HG02970 (cell line): ENCODE results near the gene GLRX3.

Experiments used
- ATAC-seq: cut with Tn5 transposase; IDR thresholded peaks from one replicate; pipeline ENCODE4 v1.9.1; 2021; ENCODE audit warnings: mild to moderate bottlenecking, moderate library complexity, moderate number of reproducible peaks; ENCODE audit not compliant: unreplicated experiment, low FRiP score

The GLRX3 gene

DNA sequence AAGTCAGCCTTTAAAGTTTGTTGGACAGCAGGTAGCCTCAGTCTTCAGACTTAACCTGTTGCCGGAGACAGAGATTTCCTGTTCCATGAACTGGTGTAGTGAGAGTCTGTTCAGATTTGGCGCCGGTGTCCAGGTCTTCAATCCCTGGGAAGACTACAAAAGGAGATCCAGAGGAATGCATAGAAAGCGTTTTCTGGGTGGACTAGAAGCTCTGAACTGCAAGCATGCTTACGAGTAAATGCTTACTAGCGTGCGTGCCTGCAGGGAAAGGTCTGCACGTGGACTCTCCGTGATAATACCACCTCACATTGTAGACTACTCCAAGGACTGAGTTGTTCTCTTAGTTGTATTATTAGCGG is 878 bp downstream of the GLRX3 start:
- ATAC-seq: no peak

- no peak for ATAC-seq
Measured at GRCh38 chr10:130137659-130138478, 1.7 kb downstream of the GLRX3 start.

DNA sequence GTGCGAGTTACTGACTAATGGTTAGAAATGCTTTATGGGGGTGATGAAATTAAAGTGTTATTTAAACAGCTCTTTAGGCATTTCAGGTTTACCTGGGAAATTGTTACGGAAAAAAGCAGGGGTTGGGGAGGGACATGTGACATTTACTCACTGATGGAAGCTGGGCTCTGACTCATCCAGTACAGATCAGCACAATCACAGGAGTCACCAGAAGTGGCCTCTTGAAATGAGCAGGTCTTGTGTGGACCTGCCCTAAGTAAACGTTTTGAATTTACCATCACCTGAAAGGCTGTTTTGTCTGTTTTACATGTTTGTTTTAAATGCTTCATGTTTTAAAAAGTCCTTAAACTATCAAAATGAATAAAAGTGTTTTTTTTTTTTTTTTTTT is 2.3 kb downstream of the GLRX3 start:
- ATAC-seq: no peak

DNA sequence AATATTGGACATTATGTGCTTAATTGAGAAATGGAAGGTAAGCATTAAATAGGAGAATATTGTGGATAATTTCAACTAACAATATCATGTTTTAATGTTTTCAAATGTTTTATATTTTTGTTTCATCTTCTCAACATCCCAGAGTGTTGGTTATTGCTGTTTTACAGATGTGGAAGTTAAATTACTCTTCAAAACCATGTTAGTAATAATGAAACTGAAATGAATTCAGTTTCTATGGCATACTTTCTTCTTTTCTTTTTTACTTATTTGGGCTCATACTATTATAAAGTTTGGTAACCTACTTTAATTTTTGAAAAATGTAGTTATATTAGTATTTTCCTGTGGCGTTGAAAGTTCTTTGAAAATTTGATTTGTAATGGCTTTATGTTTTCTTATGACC is 4.2 kb downstream of the GLRX3 start:
- ATAC-seq: no peak

DNA sequence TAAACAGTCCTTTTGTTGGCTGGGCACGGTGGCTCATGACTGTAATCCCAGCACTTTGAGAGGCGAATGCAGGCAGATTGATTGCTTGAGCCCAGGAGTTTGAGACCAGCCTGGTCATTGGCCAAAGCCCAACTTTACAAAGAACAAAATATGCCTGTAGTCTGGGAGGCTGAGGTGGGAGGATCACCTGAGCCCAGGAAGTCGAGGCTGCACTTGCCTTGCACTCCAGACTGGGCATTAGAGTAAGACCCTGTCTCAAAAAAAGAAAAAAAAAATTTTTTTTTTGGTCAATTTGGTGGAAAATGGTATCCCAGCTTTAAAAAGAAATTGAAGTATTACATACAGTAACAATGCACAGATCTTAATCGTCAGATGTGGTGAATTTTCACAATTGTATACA is 4.8 kb downstream of the GLRX3 start:
- no peak for ATAC-seq

GRCh38 chr10:130141460-130141859 is 5.3 kb downstream of the GLRX3 start:
- ATAC-seq: no peak

DNA sequence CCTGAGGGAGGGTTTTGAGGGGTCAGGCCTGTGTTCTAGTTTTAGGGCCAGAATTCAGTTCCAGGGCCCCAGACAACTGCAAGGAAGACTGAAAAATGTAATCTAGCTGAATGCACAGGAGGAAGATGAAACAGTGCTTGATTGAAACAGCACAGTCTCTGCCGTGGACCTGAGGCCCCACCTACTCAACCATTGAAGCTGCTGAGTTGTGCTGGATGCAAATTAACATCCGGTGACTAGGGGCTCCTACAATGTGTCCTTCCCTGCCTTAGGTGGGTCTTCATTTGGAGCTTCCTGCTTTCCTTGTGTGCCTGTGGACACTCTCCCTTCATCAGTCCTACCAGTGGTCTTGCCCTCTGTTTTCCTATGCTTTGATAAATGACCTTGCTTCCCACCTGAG is 5.7 kb downstream of the GLRX3 start:
- peak; percentile 67 for ATAC-seq

DNA sequence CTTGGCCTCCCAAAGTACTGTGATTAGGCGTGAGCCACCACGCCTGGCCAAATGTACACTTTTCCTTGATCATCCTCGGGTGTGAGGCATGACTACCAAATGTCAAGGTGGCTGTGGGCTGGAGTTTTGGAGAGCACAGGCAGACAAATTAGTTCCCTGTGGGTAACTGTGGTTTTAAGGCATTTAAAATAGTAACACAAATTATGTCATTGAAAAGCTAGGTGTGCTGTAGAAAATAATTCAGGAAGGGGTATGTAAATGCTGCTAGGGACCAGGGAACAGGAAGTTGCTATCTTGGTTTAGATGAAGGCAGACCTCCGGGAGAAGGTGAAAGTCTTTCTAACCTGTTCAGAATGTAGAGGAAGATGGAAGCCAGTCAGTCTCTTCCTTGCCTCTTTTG is 9.9 kb downstream of the GLRX3 start:
- no peak for ATAC-seq

DNA sequence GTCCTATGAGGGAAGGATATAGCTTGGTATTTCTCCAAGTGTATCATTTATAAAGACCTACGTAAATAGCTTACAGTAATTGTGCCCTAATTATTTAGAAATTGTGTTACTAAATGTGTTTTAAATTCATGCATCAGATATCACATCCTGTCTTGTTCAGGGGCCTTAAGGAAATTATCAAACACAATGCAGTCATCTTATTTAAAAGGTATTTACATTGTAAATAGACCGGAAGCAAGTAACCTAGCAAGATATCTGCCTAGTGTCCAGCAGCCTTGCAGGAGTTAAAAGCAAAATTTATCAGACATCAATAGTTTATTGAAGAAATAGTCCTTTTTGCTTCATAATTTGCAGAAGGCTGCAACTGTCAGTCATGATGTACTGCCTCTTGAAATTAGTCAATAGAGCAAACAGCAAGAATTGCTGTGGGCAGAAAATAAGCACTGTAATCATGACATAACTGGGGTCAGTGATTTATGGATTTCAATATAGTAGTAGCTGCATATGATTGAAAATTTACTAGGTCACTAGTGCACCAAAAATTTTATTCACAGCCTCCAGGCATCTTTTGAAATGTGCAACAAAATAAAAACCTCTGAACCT is 23.1 kb downstream of the GLRX3 start:
- no peak for ATAC-seq

DNA sequence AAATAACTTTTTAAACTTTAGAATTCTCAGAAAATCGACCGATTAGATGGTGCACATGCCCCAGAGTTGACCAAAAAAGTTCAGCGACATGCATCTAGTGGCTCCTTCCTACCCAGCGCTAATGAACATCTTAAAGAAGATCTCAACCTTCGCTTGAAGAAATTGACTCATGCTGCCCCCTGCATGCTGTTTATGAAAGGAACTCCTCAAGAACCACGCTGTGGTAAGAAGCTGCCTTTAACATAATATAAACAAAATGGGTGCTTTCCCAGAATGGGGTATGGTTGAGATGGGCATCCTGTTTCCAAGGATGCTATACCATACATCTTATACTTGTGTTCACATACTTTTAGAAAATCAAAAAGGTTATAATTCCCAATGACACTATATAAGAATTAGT is 24.6 kb downstream of the GLRX3 start:
- no peak for ATAC-seq

DNA sequence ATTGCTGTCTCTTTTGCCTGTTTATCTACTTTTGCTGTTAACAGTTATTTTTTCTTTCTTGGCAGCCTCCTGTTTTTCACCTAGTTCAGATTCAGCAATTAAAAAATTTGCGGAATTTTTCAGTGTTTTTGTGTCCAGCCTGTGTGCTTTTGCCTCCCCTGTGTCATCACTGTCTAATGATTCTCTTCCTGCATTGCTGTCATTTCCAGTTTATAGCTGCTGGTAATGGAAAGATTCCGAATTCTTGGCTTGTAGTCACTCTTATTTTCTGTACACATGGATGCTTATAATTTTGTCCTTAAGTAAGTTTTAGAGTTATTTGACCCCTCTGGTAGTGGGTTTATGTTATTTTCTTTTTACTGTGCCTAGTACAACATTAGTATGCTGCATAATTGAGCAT is 25.1 kb downstream of the GLRX3 start:
- no peak for ATAC-seq

DNA sequence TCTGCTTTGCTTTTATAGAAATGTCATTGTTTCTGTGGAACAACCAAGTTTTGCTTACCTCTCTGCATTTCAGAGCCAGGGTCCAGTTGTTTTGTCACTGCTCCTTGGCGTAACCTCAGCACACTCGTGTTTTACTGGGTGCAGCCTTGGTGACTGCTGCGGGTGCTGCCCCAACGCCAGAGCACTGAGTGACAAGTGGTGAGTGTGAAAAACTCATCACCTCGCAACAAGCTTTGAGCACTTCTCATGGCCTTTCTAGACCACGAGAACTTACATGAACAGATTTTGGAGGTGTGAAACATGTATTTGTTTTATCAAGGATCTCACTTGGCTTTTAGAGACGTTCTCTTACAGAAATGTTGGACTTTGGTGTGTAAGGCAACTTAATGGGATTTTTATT is 31.0 kb downstream of the GLRX3 start:
- no peak for ATAC-seq

DNA sequence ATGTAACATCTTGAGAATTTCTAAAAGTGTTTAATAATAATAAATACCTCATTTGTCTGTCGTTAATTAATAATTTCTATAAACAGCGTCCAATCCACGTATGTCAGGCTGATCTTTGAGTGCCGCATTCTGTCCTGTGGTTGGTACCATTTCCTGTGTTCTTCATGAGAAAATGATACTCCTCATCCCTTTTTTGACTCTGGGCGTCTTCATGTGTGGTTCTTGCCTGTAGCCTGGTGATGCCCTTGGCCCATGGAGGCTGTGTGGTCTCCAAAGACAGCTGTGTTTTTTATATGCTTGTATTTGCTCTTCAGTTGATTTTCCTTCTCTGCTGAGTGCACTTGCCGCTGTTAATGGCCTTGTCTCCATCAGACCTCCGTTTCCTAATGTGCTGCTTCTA is 31.5 kb downstream of the GLRX3 start:
- no peak for ATAC-seq

- no peak for ATAC-seq
Measured at GRCh38 chr10:130169136-130169859, 33.1 kb downstream of the GLRX3 start.

DNA sequence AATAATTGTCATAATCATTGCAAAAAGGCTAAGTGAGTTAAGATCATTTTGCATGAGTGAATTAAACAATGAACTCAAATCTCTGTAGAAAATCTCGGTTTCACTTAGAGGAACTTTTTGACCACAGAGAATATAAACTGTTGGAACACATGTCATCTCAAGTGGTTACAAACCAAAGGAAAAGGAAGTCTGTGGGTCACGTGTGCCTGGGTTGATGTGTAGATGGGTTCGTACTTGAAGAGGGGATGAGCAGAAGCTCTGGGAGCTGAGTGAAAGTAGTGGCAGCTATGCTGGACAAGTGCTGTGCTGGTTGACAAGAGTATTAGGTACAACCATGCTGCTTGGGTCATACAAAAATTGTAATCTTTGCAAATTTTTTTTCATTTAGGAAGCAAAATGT is 35.0 kb downstream of the GLRX3 start:
- ATAC-seq: no peak

GRCh38 chr10:130174328-130174727 is 38.1 kb downstream of the GLRX3 start:
- ATAC-seq: no peak

- ATAC-seq: no peak
Measured at GRCh38 chr10:130175074-130175473, 38.9 kb downstream of the GLRX3 start.

DNA sequence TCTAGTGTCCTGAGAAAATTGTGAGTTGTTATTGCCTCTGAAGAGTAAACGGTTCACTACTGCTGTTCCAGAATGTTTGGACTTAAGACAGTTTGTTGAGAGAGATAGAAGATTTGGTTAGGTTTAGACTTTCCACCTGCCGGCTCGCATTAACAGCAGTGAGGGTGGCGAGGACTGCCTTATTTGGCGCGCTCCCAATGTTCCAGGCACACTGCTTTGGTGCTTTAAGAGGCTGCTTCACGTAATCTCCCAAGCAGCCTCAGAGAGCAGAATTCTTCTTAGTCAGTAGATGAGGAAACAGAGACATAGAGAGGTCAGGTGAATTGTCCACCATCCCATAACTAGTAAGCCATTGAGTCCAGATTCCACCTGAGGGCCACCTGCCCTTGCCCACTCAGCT is 41.1 kb downstream of the GLRX3 start:
- no peak for ATAC-seq

GRCh38 chr10:130179640-130180039 is 43.4 kb downstream of the GLRX3 start:
- ATAC-seq: no peak

DNA sequence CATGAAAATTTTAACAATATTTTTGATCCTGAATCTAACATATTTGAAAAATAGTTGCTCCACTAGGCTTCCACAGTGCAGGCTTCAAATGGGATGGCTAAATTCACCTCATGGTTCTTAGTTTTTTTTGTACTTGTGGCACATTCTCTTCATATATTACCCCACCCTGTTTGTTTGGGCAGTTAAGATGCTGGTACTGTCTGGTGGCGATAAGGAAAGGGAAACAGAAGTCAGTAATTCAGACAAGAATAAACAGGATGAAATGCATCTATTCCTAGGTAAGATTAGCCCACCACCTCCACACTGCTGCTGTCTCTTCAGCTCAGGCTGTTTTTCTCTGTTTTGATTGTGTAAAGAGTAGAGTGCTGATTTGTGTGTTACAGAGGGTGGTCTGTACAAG is 44.2 kb downstream of the GLRX3 start:
- no peak for ATAC-seq

DNA sequence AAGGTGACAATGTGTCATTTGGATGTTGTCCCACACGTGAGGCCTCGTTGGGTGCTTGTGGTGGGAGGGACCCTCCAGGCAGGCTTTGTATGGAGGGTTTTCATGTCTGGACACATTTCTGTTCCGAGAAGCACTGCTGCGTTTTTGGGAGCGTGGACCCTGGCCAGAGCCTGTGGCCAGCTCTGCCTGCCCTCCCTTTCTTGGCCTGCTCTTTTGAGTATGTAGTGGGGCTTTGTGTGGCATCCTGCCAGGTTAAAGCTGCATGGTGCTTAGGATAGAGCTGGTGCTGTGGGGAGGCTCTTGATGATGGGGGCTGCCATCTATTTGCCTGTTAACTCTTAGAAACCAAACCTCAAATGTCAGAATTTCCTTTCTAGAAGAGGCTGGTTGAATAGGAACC is 45.7 kb downstream of the GLRX3 start:
- ATAC-seq: no peak

DNA sequence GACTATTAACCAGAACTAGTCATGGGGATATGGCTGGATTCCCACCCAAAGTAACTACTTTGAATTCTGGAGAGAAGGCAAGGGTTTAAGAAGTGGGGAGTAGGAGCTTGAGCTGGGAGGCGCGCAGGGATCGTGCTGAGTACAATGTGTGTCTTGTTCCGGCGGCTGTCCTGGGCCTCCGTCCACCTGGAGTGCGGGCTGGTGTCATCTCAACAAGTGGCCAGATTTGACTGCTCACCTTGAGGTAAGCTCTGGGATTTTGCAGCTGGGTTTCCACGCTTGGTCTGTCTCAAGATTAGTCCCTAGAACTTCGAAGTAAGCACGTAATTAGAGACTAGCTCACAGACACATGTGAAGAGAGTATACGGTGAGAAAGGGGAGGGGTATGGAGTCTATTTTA is 49.4 kb downstream of the GLRX3 start:
- no peak for ATAC-seq
